Sigmoid colon (tissue), 7 donors: ENCODE results near the gene HNRNPAB. TPM values are rescaled to one million over a fixed set of nuclear protein-coding genes. Genes with fewer than 3 reads are reported as not detected.

Source experiments
- DNase-seq: peaks from one replicate; pipeline ENCODE4 v3.0.0-alpha.2; 2019
- H3K27ac ChIP-seq, 4 donors: fragments of 200-600 bp; sonication (generic); one replicate each; pipeline ENCODE4 v1.5.1; 2016 to 2019; ENCODE audit warnings: mild to moderate bottlenecking in 1 of 4
- H3K27me3 ChIP-seq, 3 donors: fragments of 200-600 bp; sonication (generic); one replicate each; pipeline ENCODE4 v1.5.1; 2019; ENCODE audit warnings: mild to moderate bottlenecking in 1 of 3
- H3K36me3 ChIP-seq, 4 donors: fragments of 200-600 bp; sonication (generic); one replicate each; pipeline ENCODE4 v1.5.1; 2016 to 2019
- H3K4me1 ChIP-seq, 4 donors: fragments of 200-600 bp; sonication (generic); one replicate each; pipeline ENCODE4 v1.5.1; 2017 to 2019
- H3K4me3 ChIP-seq, 4 donors: fragments of 200-600 bp; sonication (generic); one replicate each; pipeline ENCODE4 v1.5.1; 2017 to 2019; ENCODE audit warnings: mild to moderate bottlenecking in 2 of 4, moderate library complexity in 1 of 4
- H3K9me3 ChIP-seq, 4 donors: fragments of 200-600 bp in 3 of 4; sonication (generic) in 3 of 4; one replicate each; pipeline versions ENCODE4 v1.5.1 to v1.6.1; 2013 to 2019
- CTCF ChIP-seq, 4 experiments: fragments of 450-650 bp in 3 of 4; fragments of 200-600 bp in 1 of 4; IDR thresholded peaks; one replicate each; pipeline ENCODE4 v1.5.1; 2016 to 2019; ENCODE audit warnings: antibody characterized with exemption in 4 of 4, mild to moderate bottlenecking in 3 of 4, moderate library complexity in 2 of 4
- EP300 ChIP-seq, 4 donors: sonication (generic); formaldehyde crosslinking; IDR thresholded peaks; one replicate each; pipeline ENCODE4 v1.6.1; 2017; ENCODE audit warnings: antibody characterized with exemption in 4 of 4
- POLR2A ChIP-seq, 2 donors: fragments of 450-650 bp; IDR thresholded peaks; one replicate each; pipeline ENCODE4 v1.6.1; 2016; ENCODE audit warnings: antibody characterized with exemption in 2 of 2, mild to moderate bottlenecking in 2 of 2, moderate library complexity in 2 of 2
- POLR2AphosphoS5 ChIP-seq, 4 donors: sonication (generic); formaldehyde crosslinking; IDR thresholded peaks; one replicate each; pipeline ENCODE4 v1.6.1; 2017; ENCODE audit warnings: antibody characterized with exemption in 4 of 4
- WGBS, 2 donors: extraction: QIAGEN DNeasy Blood & Tissue Kit; methylation state at CpG; one replicate each; pipeline ENCODE4 v1.1.7; 2013; 5-methylcytosine and 5-hydroxymethylcytosine counted together
- intact Hi-C: fragments of 100-400 bp; cut with DNase I; formaldehyde crosslinking; loops from one replicate; pipeline ENCODE4 v1.15.1; 2023
- polyA plus RNA-seq, 3 donors: library from polyadenylated mRNA; stranded (reverse); fragments of 200-250 nt; gene quantifications; one replicate each; pipeline ENCODE4 v1.2.3, GENCODE V29; 2013
- total RNA-seq, 4 donors: library from RNA; depleted of rRNA; stranded (reverse); fragments of >200 nt; gene quantifications; one replicate each; pipeline ENCODE4 v1.1.0, GENCODE V29; 2016
- donor health status: healthy with polysubstance abuse.
- donor health status: Bipolar disorder and iron deficiency.
- donor health status: healthy.

The HNRNPAB gene
- total and polyA plus RNA-seq, 7 donors: 77.8 to 227 (median 101) TPM

GRCh38 chr5:178163772-178164735 lies 40.3 kb upstream of the HNRNPAB start:
- no peaks in the 10 kb centered on the region for H3K36me3 ChIP-seq
- peaks cover 0 to 9% (median 9%) of the 10 kb centered on the region in 4 donors for H3K4me1 ChIP-seq
- no peaks in the 10 kb centered on the region for H3K9me3 ChIP-seq
- H3K27ac ChIP-seq: no peak overlapping the region
- 10 to 12% methylated on average over 33 of the region's 33 CpGs for WGBS, 2 donors
- H3K4me3 ChIP-seq: peak overlapping the region in 2 of 4 donors; percentile 12 to 16
- H3K27me3 ChIP-seq: peaks cover 0 to 33% (median 14%) of the 10 kb centered on the region in 3 donors
- intact Hi-C loops: loop anchor here (1.0 to 5.0 kb wide), 2 partner anchors 42 to 88 kb away; no protein-coding TSS in a partner anchor
- TF ChIP-seq CTCF (IDR thresholded peaks at IDR 0.05) (peak; percentile 94 to 100 (median 97)), POLR2AphosphoS5 (IDR thresholded peaks at IDR 0.05) (no peak)
- DNase-seq: peak; percentile 89

- no peak overlapping the region for H3K27ac ChIP-seq
- H3K27me3 ChIP-seq: peaks cover 0 to 33% (median 14%) of the 10 kb centered on the region in 3 donors
- no peaks in the 10 kb centered on the region for H3K9me3 ChIP-seq
- no peaks in the 10 kb centered on the region for H3K36me3 ChIP-seq
- intact Hi-C loops: no loop called here
- no peak overlapping the region for H3K4me3 ChIP-seq
- no peak for TF ChIP-seq POLR2AphosphoS5 (IDR thresholded peaks at IDR 0.05)
- no peak for TF ChIP-seq EP300 (IDR thresholded peaks at IDR 0.05)
- TF ChIP-seq CTCF (IDR thresholded peaks at IDR 0.05): no peak
- TF ChIP-seq POLR2A (IDR thresholded peaks at IDR 0.05): no peak
- H3K4me1 ChIP-seq: peaks cover 0 to 9% (median 9%) of the 10 kb centered on the region in 4 donors
- 48 to 53% methylated on average over 38 of the region's 38 CpGs for WGBS, 2 donors
- DNase-seq: no peak
These were observed 38.8 kb upstream of the HNRNPAB start for GRCh38 chr5:178165581-178165980.

GRCh38 chr5:178170455-178170854 lies 33.9 kb upstream of the HNRNPAB start:
- 86 to 90% methylated on average over 2 of the region's 2 CpGs for WGBS, 2 donors
- Histone ChIP-seq H3K4me1 (no peaks in the 10 kb centered on the region), H3K36me3 (no peaks in the 10 kb centered on the region), H3K9me3 (no peaks in the 10 kb centered on the region), H3K27me3 (peaks cover 0 to 9% (median 3%) of the 10 kb centered on the region in 3 donors), H3K27ac (no peak overlapping the region), H3K4me3 (no peak overlapping the region)
- no peak for TF ChIP-seq POLR2AphosphoS5 (IDR thresholded peaks at IDR 0.05)
- no peak for TF ChIP-seq EP300 (IDR thresholded peaks at IDR 0.05)
- TF ChIP-seq POLR2A (IDR thresholded peaks at IDR 0.05): no peak
- no peak for TF ChIP-seq CTCF (IDR thresholded peaks at IDR 0.05)
- intact Hi-C loops: no loop called here
- DNase-seq: no peak

- H3K4me3 ChIP-seq: no peak overlapping the region
- intact Hi-C loops: no loop called here
These were observed 29.9 kb upstream of the HNRNPAB start for GRCh38 chr5:178174456-178174855.

More at GRCh38 chr5:178174456-178174855, 29.9 kb upstream of the HNRNPAB start:
- Histone ChIP-seq H3K9me3 (no peaks in the 10 kb centered on the region), H3K27ac (no peak overlapping the region), H3K4me1 (no peaks in the 10 kb centered on the region), H3K36me3 (no peaks in the 10 kb centered on the region), H3K27me3 (peaks cover 0 to under 1% (median 0%) of the 10 kb centered on the region in 3 donors)
- TF ChIP-seq POLR2AphosphoS5 (IDR thresholded peaks at IDR 0.05) (no peak), EP300 (IDR thresholded peaks at IDR 0.05) (no peak), CTCF (IDR thresholded peaks at IDR 0.05) (no peak)
- WGBS, 2 donors: 90 to 91% methylated on average over 3 of the region's 3 CpGs
- no peak for DNase-seq
